ENCODE measurements around the gene CDC7. TPM values are rescaled to one million over a fixed set of nuclear protein-coding genes. Genes with fewer than 3 reads are reported as not detected.

The CDC7 gene
- total RNA-seq, 1 donor from 2014 or later = 4.5 TPM

- DNase-seq (ENCODE audit: low read depth in 2 of 2) = no peak
Observed at GRCh38 chr1:91548376-91549040, 47.9 kb downstream of the CDC7 start.

GRCh38 chr1:91549041-91549735 lies 48.5 kb downstream of the CDC7 start:
- no peak for DNase-seq (ENCODE audit: low read depth in 2 of 2)

GRCh38 chr1:91550961-91551360 lies 50.3 kb downstream of the CDC7 start:
- no peak for DNase-seq (ENCODE audit: low read depth in 2 of 2)

- no peak for DNase-seq (ENCODE audit: low read depth in 2 of 2)
Observed at GRCh38 chr1:91552091-91552490, 51.4 kb downstream of the CDC7 start.

- no peak for DNase-seq (ENCODE audit: low read depth in 2 of 2)
Observed at GRCh38 chr1:91552596-91552995, 51.9 kb downstream of the CDC7 start.

GRCh38 chr1:91553177-91553591 lies 52.5 kb downstream of the CDC7 start:
- no peak for DNase-seq (ENCODE audit: low read depth in 2 of 2)

- peak in 1 of 2 donors; percentile 49 for DNase-seq (ENCODE audit: low read depth in 2 of 2)
Observed at GRCh38 chr1:91555074-91555730, 54.6 kb downstream of the CDC7 start.

- DNase-seq (ENCODE audit: low read depth in 2 of 2) = peak in 1 of 2 donors; percentile 50
Observed at GRCh38 chr1:91555821-91556531, 55.3 kb downstream of the CDC7 start.

GRCh38 chr1:91556556-91556955 lies 55.9 kb downstream of the CDC7 start:
- no peak for DNase-seq (ENCODE audit: low read depth in 2 of 2)

- DNase-seq (ENCODE audit: low read depth in 2 of 2) = peak in 1 of 2 donors; percentile 49
Observed at GRCh38 chr1:91557039-91557690, 56.5 kb downstream of the CDC7 start.

- DNase-seq (ENCODE audit: low read depth in 2 of 2) = peak in 1 of 2 donors; percentile 39
Observed at GRCh38 chr1:91557826-91558225, 57.2 kb downstream of the CDC7 start.

- no peak for DNase-seq (ENCODE audit: low read depth in 2 of 2)
Observed at GRCh38 chr1:91559046-91559750, 58.5 kb downstream of the CDC7 start.

GRCh38 chr1:91559838-91560565 lies 59.4 kb downstream of the CDC7 start:
- DNase-seq (ENCODE audit: low read depth in 2 of 2) = no peak

GRCh38 chr1:91564888-91565701 lies 64.4 kb downstream of the CDC7 start:
- no peak for DNase-seq (ENCODE audit: low read depth in 2 of 2)

- DNase-seq (ENCODE audit: low read depth in 2 of 2) = no peak
Observed at GRCh38 chr1:91567583-91567982, 66.9 kb downstream of the CDC7 start.

GRCh38 chr1:91568261-91568660 lies 67.6 kb downstream of the CDC7 start:
- DNase-seq (ENCODE audit: low read depth in 2 of 2) = no peak

GRCh38 chr1:91569411-91570119 lies 68.9 kb downstream of the CDC7 start:
- peak in 1 of 2 donors; percentile 73 for DNase-seq (ENCODE audit: low read depth in 2 of 2)

- DNase-seq (ENCODE audit: low read depth in 2 of 2) = no peak
Observed at GRCh38 chr1:91570120-91570448, 69.4 kb downstream of the CDC7 start.

- DNase-seq (ENCODE audit: low read depth in 2 of 2) = no peak
Observed at GRCh38 chr1:91572044-91572443, 71.4 kb downstream of the CDC7 start.
